Liver (tissue), 3 donors: ENCODE measurements around the gene IPO9.

Source experiments
- ATF3 ChIP-seq: IDR thresholded peaks from 2 replicates; pipeline ENCODE4 v1.6.1; 2016; ENCODE audit warnings: antibody characterized with exemption
- CTCF ChIP-seq: fragments of 150-350 bp; IDR thresholded peaks from 2 replicates; pipeline ENCODE4 v1.5.1; 2017; ENCODE audit warnings: improper control_type of control experiment, low read depth, low read length; ENCODE audit not compliant: missing input control
- FOXA1 ChIP-seq: IDR thresholded peaks from 2 replicates; pipeline ENCODE4 v1.6.1; 2016; ENCODE audit warnings: antibody characterized with exemption
- GABPA ChIP-seq, 2 donors: IDR thresholded peaks in 1 of 2; conservative IDR thresholded peaks in 1 of 2; 2 replicates each; pipeline ENCODE4 v1.6.1; 2016; ENCODE audit warnings: antibody characterized with exemption in 2 of 2, mild to moderate bottlenecking in 1 of 2, moderate library complexity in 1 of 2
- JUND ChIP-seq, 2 donors: IDR thresholded peaks; 2 replicates each; pipeline ENCODE4 v1.6.1; 2016; ENCODE audit warnings: antibody characterized with exemption in 2 of 2
- NR2F2 ChIP-seq: IDR thresholded peaks from 2 replicates; pipeline ENCODE4 v1.6.1; 2016; ENCODE audit warnings: antibody characterized with exemption
- REST ChIP-seq: IDR thresholded peaks from 2 replicates; pipeline ENCODE4 v1.6.1; 2016; ENCODE audit warnings: antibody characterized with exemption, mild to moderate bottlenecking
- RXRA ChIP-seq, 2 donors: IDR thresholded peaks; 2 replicates each; pipeline ENCODE4 v1.6.1; 2017 to 2018; ENCODE audit warnings: antibody characterized with exemption in 2 of 2, mild to moderate bottlenecking in 1 of 2
- YY1 ChIP-seq: IDR thresholded peaks from 2 replicates; pipeline ENCODE4 v1.6.1; 2016; ENCODE audit warnings: antibody characterized with exemption, mild to moderate bottlenecking
- TF ChIP-seq, protein P1 (sequence below): IDR thresholded peaks from 2 replicates; pipeline ENCODE4 v1.6.1; 2016; ENCODE audit warnings: antibody characterized with exemption
- donor health status: healthy.
- donor health status: healthy.

DNA sequence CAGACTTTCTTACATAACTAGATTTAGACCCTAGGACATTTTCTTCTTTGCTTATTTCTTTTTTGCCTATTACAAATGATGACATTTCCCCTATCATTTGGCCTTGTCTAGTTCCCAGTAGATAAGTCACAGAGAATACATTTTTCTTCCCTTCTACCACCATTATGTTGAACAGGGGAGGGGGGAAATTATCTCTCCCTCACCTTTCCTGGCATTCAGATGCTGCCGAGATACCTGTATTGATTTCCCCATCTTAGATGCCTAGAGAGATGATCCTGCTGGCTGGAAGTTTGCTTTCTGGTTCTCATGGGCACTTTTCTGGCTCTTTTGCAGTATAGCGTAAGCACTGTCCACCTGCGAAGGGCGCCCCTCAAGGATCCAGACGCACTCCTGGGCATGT, 5.7 kb downstream of the IPO9 start:
- TF ChIP-seq CTCF (no peak), YY1 (no peak), GABPA (IDR thresholded peaks at IDR 0.05 in 1 of 2, conservative IDR thresholded peaks at IDR 0.05 in 1 of 2) (no peak), RXRA (IDR thresholded peaks at IDR 0.05) (no peak), NR2F2 (no peak), JUND (IDR thresholded peaks at IDR 0.05) (no peak), REST (no peak), ATF3 (no peak), FOXA1 (no peak)
- TF ChIP-seq, protein P1, sequence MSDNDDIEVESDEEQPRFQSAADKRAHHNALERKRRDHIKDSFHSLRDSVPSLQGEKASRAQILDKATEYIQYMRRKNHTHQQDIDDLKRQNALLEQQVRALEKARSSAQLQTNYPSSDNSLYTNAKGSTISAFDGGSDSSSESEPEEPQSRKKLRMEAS = no peak
